ENCODE results near the gene RAB44.

- TF ChIP-seq CTCF (IDR thresholded peaks at IDR 0.05) (no peak), POLR2A (IDR thresholded peaks at IDR 0.05) (no peak), POLR2AphosphoS5 (IDR thresholded peaks at IDR 0.05) (no peak), EP300 (IDR thresholded peaks at IDR 0.05) (no peak)
Observed at GRCh38 chr6:36743032-36743431, 45.4 kb downstream of the RAB44 start.

Measured in stomach (tissue), 4 donors.